Skin epidermis (tissue), 12 donors: Measurements from ENCODE around the gene PACSIN2.
A peak's percentile ranks its signal among the peaks of the same experiment; 100 is the strongest.
"Not testable (repeated sequence)": the region's sequence is repeated elsewhere in the genome, so short reads cannot be mapped to it uniquely, and the experiment has no call there.

Experiments
- H3K27ac ChIP-seq, 21 experiments: fragments of 200-600 bp; sonication (generic) in 11 of 21; one replicate each; pipeline ENCODE4 v1.5.0; 2020; ENCODE audit warnings: mild to moderate bottlenecking in 3 of 21, inconsistent platforms in 2 of 21, moderate library complexity in 2 of 21
- H3K4me3 ChIP-seq, 7 experiments: fragments of 200-600 bp; sonication (generic) in 2 of 7; one replicate each; pipeline ENCODE4 v1.5.0; 2020; ENCODE audit warnings: inconsistent platforms in 2 of 7, mild to moderate bottlenecking in 2 of 7, moderate library complexity in 1 of 7

PACSIN2 gene

DNA sequence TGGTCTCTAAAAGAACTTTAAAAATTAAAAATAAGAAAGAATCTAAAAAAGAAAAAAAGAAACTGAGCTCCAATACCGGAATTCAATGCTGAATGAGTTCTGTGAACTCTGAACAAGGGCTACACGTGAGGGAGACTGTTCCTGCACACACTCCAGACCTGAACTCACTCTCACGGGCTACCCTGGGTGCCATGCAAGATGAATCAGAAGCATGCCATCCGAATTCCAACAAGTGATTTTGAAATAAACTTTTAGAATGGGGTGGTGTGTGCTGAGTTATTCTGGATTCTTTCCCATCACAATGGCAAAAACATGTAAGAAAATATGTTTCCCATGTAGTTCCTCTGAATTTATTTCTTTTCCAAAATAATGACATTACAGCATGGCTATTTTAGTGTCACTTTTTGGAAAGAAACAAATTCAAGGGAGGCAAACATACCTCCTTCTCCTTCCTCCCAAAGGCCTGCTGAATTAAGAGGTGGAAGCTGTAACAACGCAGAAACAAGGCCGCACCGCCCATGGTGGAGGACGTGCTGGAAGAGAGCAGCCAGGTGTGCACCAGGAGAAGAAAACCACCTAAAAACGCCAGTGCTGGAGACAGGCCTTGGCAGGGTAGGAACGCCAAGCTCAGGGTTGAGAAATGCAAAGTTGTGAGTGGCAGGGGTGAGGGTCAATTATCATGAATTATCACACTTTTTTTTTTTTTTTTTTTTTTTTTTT lies 94.7 kb downstream of the PACSIN2 start:
- H3K4me3 ChIP-seq = no peak overlapping the region
- H3K27ac ChIP-seq = peak overlapping the region in 4 of 21 experiments; percentile 17 to 68 (median 46)

DNA sequence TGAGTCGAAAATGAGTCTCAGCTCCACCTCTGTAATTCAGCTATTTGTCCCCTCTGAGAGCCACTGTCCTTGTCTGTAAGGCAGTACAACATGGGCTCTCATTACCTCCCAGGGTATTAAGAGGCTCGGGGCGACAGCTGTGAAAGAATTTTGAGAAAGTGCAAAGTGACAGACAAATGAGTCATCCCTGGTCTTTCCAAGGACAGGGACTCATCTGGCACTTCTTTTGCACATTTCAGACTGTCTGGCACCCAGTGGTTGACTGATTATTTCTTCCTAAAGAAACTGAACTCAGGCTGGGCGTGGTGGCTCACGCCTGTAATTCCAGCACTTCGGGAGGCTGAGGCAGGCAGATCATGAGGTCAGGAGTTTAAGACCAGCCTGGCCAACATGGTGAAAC lies 95.8 kb downstream of the PACSIN2 start:
- Histone ChIP-seq H3K4me3 (no peak overlapping the region), H3K27ac (peak overlapping the region in 5 of 21 experiments; percentile 14 to 68 (median 43))

GRCh38 chr22:42918500-42918899 lies 96.4 kb downstream of the PACSIN2 start:
- H3K4me3 ChIP-seq = no peak overlapping the region
- peak overlapping the region in 7 of 21 experiments; percentile 14 to 68 (median 43) for H3K27ac ChIP-seq

GRCh38 chr22:42917358-42917757 lies 97.6 kb downstream of the PACSIN2 start:
- not testable (repeated sequence) for H3K4me3 ChIP-seq
- H3K27ac ChIP-seq = peak overlapping the region in 2 of 21 experiments; percentile 10 to 39

DNA sequence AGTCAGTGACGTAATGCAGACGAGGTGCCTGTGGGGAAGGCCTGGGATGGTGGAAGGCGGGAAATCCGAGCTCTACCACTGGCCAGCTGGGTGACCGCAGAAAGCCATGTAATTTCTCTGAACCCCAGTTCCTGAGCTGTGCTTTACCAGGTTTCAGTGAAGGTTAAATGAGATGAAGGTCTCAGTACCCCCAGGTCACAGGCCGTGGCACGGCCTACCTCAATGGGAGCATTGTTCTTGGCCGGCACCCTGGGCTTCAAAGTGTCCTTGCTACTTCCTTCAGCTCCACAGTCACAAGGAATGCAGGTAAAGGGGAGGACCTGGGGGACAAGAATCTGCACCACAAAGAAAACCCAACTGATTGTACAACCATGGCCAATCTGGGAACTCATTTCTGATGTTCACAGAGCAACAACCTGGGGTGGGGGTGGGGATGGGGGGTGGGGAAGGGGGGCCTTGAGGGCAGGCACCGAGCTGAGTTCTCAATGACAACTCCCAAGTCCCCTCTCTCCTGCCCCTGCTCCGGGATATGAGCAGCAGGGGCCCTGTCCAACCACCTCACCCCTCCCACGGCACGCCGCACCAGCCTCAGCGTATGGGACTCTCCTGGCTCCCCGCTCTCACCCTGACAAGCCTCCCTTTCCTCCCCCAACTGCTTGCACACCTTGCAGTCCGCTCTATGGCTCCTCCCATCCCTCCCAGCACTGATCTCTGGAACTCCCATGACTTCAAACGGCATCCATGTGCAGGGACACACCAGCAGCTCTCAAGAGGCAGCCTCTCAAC lies 98.8 kb downstream of the PACSIN2 start:
- peak overlapping the region in 1 of 21 experiments; percentile 16 for H3K27ac ChIP-seq
- no peak overlapping the region for H3K4me3 ChIP-seq

- Histone ChIP-seq H3K27ac (peak overlapping the region in 2 of 21 experiments; percentile 2 to 17), H3K4me3 (no peak overlapping the region)
These were observed 100.4 kb downstream of the PACSIN2 start for GRCh38 chr22:42914511-42915076.

GRCh38 chr22:42913874-42914510 lies 101.0 kb downstream of the PACSIN2 start:
- H3K27ac ChIP-seq = no peak overlapping the region

GRCh38 chr22:42912059-42912458 lies 102.9 kb downstream of the PACSIN2 start:
- Histone ChIP-seq H3K4me3 (no peak overlapping the region), H3K27ac (peak overlapping the region in 2 of 21 experiments; percentile 4 to 51)

More at GRCh38 chr22:42913874-42914510, 101.0 kb downstream of the PACSIN2 start:
- H3K4me3 ChIP-seq = no peak overlapping the region

- H3K27ac ChIP-seq = peak overlapping the region in 1 of 21 experiments; percentile 3
- H3K4me3 ChIP-seq = no peak overlapping the region
These were observed 104.6 kb downstream of the PACSIN2 start for GRCh38 chr22:42910221-42910942.

GRCh38 chr22:42909363-42910058 lies 105.4 kb downstream of the PACSIN2 start:
- Histone ChIP-seq H3K27ac (peak overlapping the region in 1 of 21 experiments; percentile 3), H3K4me3 (no peak overlapping the region)

DNA sequence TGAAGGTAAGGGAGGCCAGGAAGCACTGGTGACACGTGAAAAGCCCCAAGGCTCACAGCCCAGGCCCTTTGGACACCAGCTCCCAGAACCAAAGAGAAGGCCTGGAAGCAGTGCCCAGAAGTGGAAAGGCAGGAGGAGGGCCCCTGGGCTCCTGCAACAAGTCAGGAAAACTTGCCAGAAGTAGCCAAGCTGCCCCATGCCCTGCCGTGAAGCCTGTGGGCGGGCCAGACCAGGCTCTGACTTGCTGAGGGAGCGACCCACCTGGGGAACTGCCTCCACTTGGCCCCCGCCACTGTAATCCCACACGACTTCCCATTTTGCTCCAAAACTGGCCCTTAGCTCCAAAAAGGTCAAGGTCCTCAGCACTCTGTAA lies 106.6 kb downstream of the PACSIN2 start:
- H3K27ac ChIP-seq = peak overlapping the region in 14 of 21 experiments; percentile 3 to 67 (median 48)
- no peak overlapping the region for H3K4me3 ChIP-seq

GRCh38 chr22:42907404-42908373 lies 107.3 kb downstream of the PACSIN2 start:
- no peak overlapping the region for H3K4me3 ChIP-seq
- peak overlapping the region in 14 of 21 experiments; percentile 3 to 70 (median 48) for H3K27ac ChIP-seq

GRCh38 chr22:42906605-42907348 lies 108.2 kb downstream of the PACSIN2 start:
- Histone ChIP-seq H3K4me3 (no peak overlapping the region), H3K27ac (peak overlapping the region in 9 of 21 experiments; percentile 4 to 70 (median 21))

GRCh38 chr22:42905702-42906183 lies 109.2 kb downstream of the PACSIN2 start:
- Histone ChIP-seq H3K27ac (peak overlapping the region in 6 of 21 experiments; percentile 7 to 33 (median 20)), H3K4me3 (no peak overlapping the region)

- peak overlapping the region in 2 of 21 experiments; percentile 21 to 33 for H3K27ac ChIP-seq
- H3K4me3 ChIP-seq = no peak overlapping the region
These were observed 109.7 kb downstream of the PACSIN2 start for GRCh38 chr22:42905217-42905616.

GRCh38 chr22:42904050-42904449 lies 110.9 kb downstream of the PACSIN2 start:
- peak overlapping the region in 1 of 21 experiments; percentile 1 for H3K27ac ChIP-seq

More at GRCh38 chr22:42904050-42904449, 110.9 kb downstream of the PACSIN2 start:
- H3K4me3 ChIP-seq = no peak overlapping the region
